Measurements from ENCODE around the gene ZDHHC7. TPM values are rescaled to one million over a fixed set of nuclear protein-coding genes. Genes with fewer than 3 reads are reported as not detected.

The ZDHHC7 gene
- total RNA-seq, 2 experiments from 2014 or later: 24.6 to 25.1 TPM

- peaks cover 5% of the 10 kb centered on the region for H3K27me3 Mint-ChIP-seq
- ChIA-PET POLR2A (no interaction called here), CTCF (no interaction called here)
- H3K9me3 Mint-ChIP-seq: no peaks in the 10 kb centered on the region
- no peak for DNase-seq
- no peak overlapping the region for H3K4me3 Mint-ChIP-seq
- no peaks in the 10 kb centered on the region for H3K4me1 Mint-ChIP-seq
- H3K27ac Mint-ChIP-seq: no peak overlapping the region
- no peaks in the 10 kb centered on the region for H3K36me3 Mint-ChIP-seq (ENCODE audit: low read depth)
Observed at GRCh38 chr16:84959045-84959576, 52.2 kb downstream of the ZDHHC7 start.

GRCh38 chr16:84957792-84958191 is 53.5 kb downstream of the ZDHHC7 start:
- CTCF ChIA-PET: interaction anchor here (0.9 to 1.8 kb wide), 2 partner anchors 12 to 203 kb away, joined by 3 to 8 read pairs; no protein-coding TSS in a partner anchor
- Mint-ChIP-seq H3K27ac (no peak overlapping the region), H3K27me3 (peaks cover 5% of the 10 kb centered on the region), H3K4me3 (no peak overlapping the region), H3K9me3 (no peaks in the 10 kb centered on the region), H3K4me1 (no peaks in the 10 kb centered on the region), H3K36me3 (ENCODE audit: low read depth) (no peaks in the 10 kb centered on the region)
- DNase-seq: no peak
- POLR2A ChIA-PET: no interaction called here

GRCh38 chr16:84957192-84957591 is 54.1 kb downstream of the ZDHHC7 start:
- no peaks in the 10 kb centered on the region for H3K9me3 Mint-ChIP-seq
- H3K27me3 Mint-ChIP-seq: peaks cover 5% of the 10 kb centered on the region
- ChIA-PET CTCF (interaction anchor here (1.8 kb wide), 1 partner anchor 13 kb away, joined by 8 read pairs; no protein-coding TSS in a partner anchor), POLR2A (no interaction called here)
- H3K36me3 Mint-ChIP-seq (ENCODE audit: low read depth): no peaks in the 10 kb centered on the region
- no peaks in the 10 kb centered on the region for H3K4me1 Mint-ChIP-seq
- DNase-seq: no peak
- no peak overlapping the region for H3K27ac Mint-ChIP-seq
- no peak overlapping the region for H3K4me3 Mint-ChIP-seq

DNA sequence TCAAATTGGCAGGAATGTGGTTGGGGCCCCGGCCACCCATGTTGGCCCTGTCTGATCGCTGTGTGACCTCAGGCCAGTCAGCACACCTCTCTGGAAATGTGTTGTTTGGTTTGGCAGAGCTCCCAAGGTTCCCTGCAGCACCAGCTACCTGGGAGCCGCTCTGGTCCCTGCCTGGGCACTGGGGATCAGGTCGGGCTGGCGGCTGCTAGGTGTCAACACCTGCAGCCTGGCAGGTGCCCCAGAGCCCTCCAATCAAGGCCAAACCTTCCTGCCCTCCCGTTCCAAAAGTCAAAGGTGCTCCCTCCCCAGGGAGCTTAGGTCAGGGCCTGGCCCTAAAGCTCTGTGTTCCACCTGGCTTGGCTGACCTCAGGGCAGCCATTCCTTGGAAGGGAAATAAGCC is 55.9 kb downstream of the ZDHHC7 start:
- H3K27me3 Mint-ChIP-seq: peaks cover 7% of the 10 kb centered on the region
- H3K4me3 Mint-ChIP-seq: no peak overlapping the region
- CTCF ChIA-PET: interaction anchor here (1.4 to 7.1 kb wide), 3 partner anchors 15 to 201 kb away, joined by 3 to 121 read pairs (median 60); no protein-coding TSS in a partner anchor

GRCh38 chr16:84953190-84953746 is 58.1 kb downstream of the ZDHHC7 start:
- H3K9me3 Mint-ChIP-seq: no peaks in the 10 kb centered on the region
- ChIA-PET CTCF (interaction anchor here (0.8 to 7.1 kb wide), 12 partner anchors 9 to 330 kb away, joined by 3 to 121 read pairs (median 5); no protein-coding TSS in a partner anchor), POLR2A (no interaction called here)
- H3K27ac Mint-ChIP-seq: no peak overlapping the region
- no peak for DNase-seq
- H3K4me1 Mint-ChIP-seq: peaks cover 2% of the 10 kb centered on the region
- H3K27me3 Mint-ChIP-seq: peaks cover 5% of the 10 kb centered on the region
- H3K4me3 Mint-ChIP-seq: no peak overlapping the region
- H3K36me3 Mint-ChIP-seq (ENCODE audit: low read depth): no peaks in the 10 kb centered on the region

More for the DNA sequence above, 55.9 kb downstream of the ZDHHC7 start:
- H3K36me3 Mint-ChIP-seq (ENCODE audit: low read depth): no peaks in the 10 kb centered on the region
- H3K27ac Mint-ChIP-seq: no peak overlapping the region
- no peaks in the 10 kb centered on the region for H3K9me3 Mint-ChIP-seq
- H3K4me1 Mint-ChIP-seq: peaks cover 2% of the 10 kb centered on the region
- DNase-seq: no peak
- POLR2A ChIA-PET: no interaction called here

- DNase-seq: peak; percentile 74
- Mint-ChIP-seq H3K4me3 (no peak overlapping the region), H3K9me3 (no peaks in the 10 kb centered on the region), H3K36me3 (ENCODE audit: low read depth) (no peaks in the 10 kb centered on the region), H3K27me3 (peaks cover 5% of the 10 kb centered on the region), H3K27ac (no peak overlapping the region), H3K4me1 (peaks cover 2% of the 10 kb centered on the region)
- POLR2A ChIA-PET: interaction anchor here (1.0 kb wide), 1 partner anchor 10 kb away, joined by 3 read pairs; no protein-coding TSS in a partner anchor
- CTCF ChIA-PET: interaction anchor here (0.6 to 7.1 kb wide), 23 partner anchors 10 to 1167 kb away, joined by 3 to 121 read pairs (median 4); partner anchors contain the start of gene KIAA0513
Observed at GRCh38 chr16:84952335-84953189, 58.8 kb downstream of the ZDHHC7 start.

- Mint-ChIP-seq H3K27me3 (peaks cover 5% of the 10 kb centered on the region), H3K27ac (no peak overlapping the region), H3K9me3 (no peaks in the 10 kb centered on the region), H3K4me1 (peaks cover 2% of the 10 kb centered on the region), H3K36me3 (ENCODE audit: low read depth) (no peaks in the 10 kb centered on the region), H3K4me3 (no peak overlapping the region)
- peak; percentile 47 for DNase-seq
- ChIA-PET CTCF (interaction anchor here (1.7 to 7.1 kb wide), 4 partner anchors 17 to 196 kb away, joined by 4 to 121 read pairs (median 32); no protein-coding TSS in a partner anchor), POLR2A (no interaction called here)
Observed at GRCh38 chr16:84950906-84951305, 60.4 kb downstream of the ZDHHC7 start.

- DNase-seq: no peak
- no peaks in the 10 kb centered on the region for H3K36me3 Mint-ChIP-seq (ENCODE audit: low read depth)
- H3K9me3 Mint-ChIP-seq: no peaks in the 10 kb centered on the region
- no peak overlapping the region for H3K4me3 Mint-ChIP-seq
- no peak overlapping the region for H3K27ac Mint-ChIP-seq
- POLR2A ChIA-PET: no interaction called here
- CTCF ChIA-PET: interaction anchor here (0.6 to 7.1 kb wide), 4 partner anchors 20 to 720 kb away, joined by 3 to 121 read pairs (median 32); no protein-coding TSS in a partner anchor
- H3K4me1 Mint-ChIP-seq: peaks cover 2% of the 10 kb centered on the region
- peaks cover 8% of the 10 kb centered on the region for H3K27me3 Mint-ChIP-seq
Observed at GRCh38 chr16:84949772-84950436, 61.4 kb downstream of the ZDHHC7 start.

GRCh38 chr16:84948851-84949610 is 62.3 kb downstream of the ZDHHC7 start:
- ChIA-PET POLR2A (no interaction called here), CTCF (no interaction called here)
- Mint-ChIP-seq H3K4me3 (no peak overlapping the region), H3K36me3 (ENCODE audit: low read depth) (no peaks in the 10 kb centered on the region), H3K27me3 (peaks cover 8% of the 10 kb centered on the region), H3K4me1 (peaks cover 2% of the 10 kb centered on the region), H3K9me3 (no peaks in the 10 kb centered on the region), H3K27ac (no peak overlapping the region)
- no peak for DNase-seq

- CTCF ChIA-PET: no interaction called here
- DNase-seq: no peak
- no peak overlapping the region for H3K4me3 Mint-ChIP-seq
- peaks cover 2% of the 10 kb centered on the region for H3K4me1 Mint-ChIP-seq
- H3K9me3 Mint-ChIP-seq: no peaks in the 10 kb centered on the region
- peaks cover 8% of the 10 kb centered on the region for H3K27me3 Mint-ChIP-seq
- H3K36me3 Mint-ChIP-seq (ENCODE audit: low read depth): no peaks in the 10 kb centered on the region
- POLR2A ChIA-PET: no interaction called here
- no peak overlapping the region for H3K27ac Mint-ChIP-seq
Observed at GRCh38 chr16:84947996-84948850, 63.1 kb downstream of the ZDHHC7 start.

GRCh38 chr16:84947022-84947421 is 64.3 kb downstream of the ZDHHC7 start:
- ChIA-PET POLR2A (no interaction called here), CTCF (interaction anchor here (0.8 to 1.2 kb wide), 2 partner anchors 24 to 192 kb away, joined by 3 to 4 read pairs; no protein-coding TSS in a partner anchor)
- Mint-ChIP-seq H3K27ac (no peak overlapping the region), H3K27me3 (peaks cover 8% of the 10 kb centered on the region), H3K9me3 (no peaks in the 10 kb centered on the region), H3K4me1 (peaks cover under 1% of the 10 kb centered on the region), H3K36me3 (ENCODE audit: low read depth) (no peaks in the 10 kb centered on the region), H3K4me3 (no peak overlapping the region)
- DNase-seq: no peak

- POLR2A ChIA-PET: no interaction called here
- no peaks in the 10 kb centered on the region for H3K36me3 Mint-ChIP-seq (ENCODE audit: low read depth)
- CTCF ChIA-PET: no interaction called here
- no peak for DNase-seq
- H3K9me3 Mint-ChIP-seq: no peaks in the 10 kb centered on the region
- H3K4me3 Mint-ChIP-seq: no peak overlapping the region
- no peak overlapping the region for H3K27ac Mint-ChIP-seq
- peaks cover 3% of the 10 kb centered on the region for H3K27me3 Mint-ChIP-seq
- H3K4me1 Mint-ChIP-seq: no peaks in the 10 kb centered on the region
Observed at GRCh38 chr16:84943620-84944019, 67.7 kb downstream of the ZDHHC7 start.
